GM12878 (cell line): ENCODE measurements around the gene HAND2.

ENCODE experiments used
- BMI1 ChIP-seq: fragments of 450-650 bp; IDR thresholded peaks from 2 replicates; pipeline ENCODE4 v1.6.1; 2016; ENCODE audit warnings: mild to moderate bottlenecking, moderate library complexity, borderline replicate concordance
- CTCF ChIP-seq, 3 experiments: IDR thresholded peaks in 2 of 3; conservative IDR thresholded peaks in 1 of 3; 2 replicates each; pipeline ENCODE4 v1.5.1; 2011; ENCODE audit warnings: low read depth in 3 of 3, low read length in 3 of 3, mild to moderate bottlenecking in 3 of 3, control low read depth in 2 of 3, moderate library complexity in 2 of 3, inconsistent platforms in 1 of 3, mixed read lengths in 1 of 3; ENCODE audit not compliant: control insufficient read depth in 2 of 3, insufficient read depth in 1 of 3; ENCODE audit errors: extremely low read depth in 1 of 3
- MXI1 ChIP-seq: fragments of 150-350 bp; IDR thresholded peaks from 2 replicates; pipeline ENCODE4 v1.6.1; 2011; ENCODE audit warnings: low read depth, mild to moderate bottlenecking, inconsistent platforms, low read length, improper control_type of control experiment
- TBL1XR1 ChIP-seq: IDR thresholded peaks from 2 replicates; pipeline ENCODE4 v1.6.1; 2012; ENCODE audit warnings: low read depth, low read length, improper control_type of control experiment
- ZNF274 ChIP-seq: IDR thresholded peaks from one replicate; pipeline ENCODE4 v1.8.0; 2011; ENCODE audit not compliant: insufficient read length, insufficient read depth

GRCh38 chr4:173508386-173509035 lies 21.5 kb downstream of the HAND2 start:
- TF ChIP-seq MXI1 (no peak), BMI1 (no peak), TBL1XR1 (no peak), ZNF274 (no peak), CTCF (IDR thresholded peaks at IDR 0.05 in 2 of 3, conservative IDR thresholded peaks at IDR 0.05 in 1 of 3; ENCODE audit: control insufficient read depth in 2 of 3, extremely low read depth in 1 of 3, insufficient read depth in 1 of 3, low read depth in 3 of 3, low read length in 3 of 3) (no peak)
